OCI-LY1 (cell line): ENCODE results near the gene CHN1.

Experiments used
- H2AFZ ChIP-seq: fragments of 200-600 bp; sonication (generic), shearing (Covaris generic); 2 replicates; pipeline ENCODE4 v1.6.0; 2014; ENCODE audit warnings: antibody characterized with exemption, mild to moderate bottlenecking, low read length
- H3F3A ChIP-seq: fragments of 200-600 bp; sonication (generic), shearing (Covaris generic); 2 replicates; pipeline ENCODE4 v1.6.0; 2014; ENCODE audit warnings: mild to moderate bottlenecking, antibody characterized with exemption, low read length, moderate library complexity; ENCODE audit not compliant: insufficient read depth
- H3K27ac ChIP-seq: fragments of 200-600 bp; sonication (generic); 2 replicates; pipeline ENCODE4 v1.5.1; 2014; ENCODE audit warnings: low read length, mixed run types, mild to moderate bottlenecking, low read depth; ENCODE audit not compliant: poor library complexity, severe bottlenecking
- H3K27me3 ChIP-seq: fragments of 200-600 bp; sonication (generic); 2 replicates; pipeline ENCODE4 v1.6.0; 2014; ENCODE audit warnings: antibody characterized with exemption, mild to moderate bottlenecking, low read length, moderate library complexity; ENCODE audit not compliant: insufficient read depth
- H3K36me3 ChIP-seq: fragments of 200-600 bp; sonication (generic); 2 replicates; pipeline ENCODE4 v1.6.1; 2014; ENCODE audit warnings: mild to moderate bottlenecking, antibody characterized with exemption, low read length, moderate library complexity, mixed read lengths; ENCODE audit not compliant: insufficient read depth
- H3K4me1 ChIP-seq: fragments of 200-600 bp; sonication (generic); 2 replicates; pipeline ENCODE4 v1.5.1; 2014; ENCODE audit warnings: mild to moderate bottlenecking, low read length, moderate library complexity; ENCODE audit not compliant: insufficient read depth, severe bottlenecking
- H3K4me2 ChIP-seq: fragments of 200-600 bp; sonication (generic), shearing (Covaris generic); 2 replicates; pipeline ENCODE4 v1.6.1; 2014; ENCODE audit warnings: low read length
- H3K4me3 ChIP-seq: fragments of 200-600 bp; sonication (generic); 2 replicates; pipeline ENCODE4 v1.5.1; 2014; ENCODE audit warnings: low read length, low read depth, mild to moderate bottlenecking, mixed read lengths; ENCODE audit not compliant: poor library complexity, severe bottlenecking
- H3K79me2 ChIP-seq: fragments of 200-600 bp; shearing (Covaris generic); 2 replicates; pipeline ENCODE4 v1.6.1; 2016; ENCODE audit warnings: mixed run types, low read length, mixed read lengths; ENCODE audit not compliant: insufficient read depth
- H3K9ac ChIP-seq: fragments of 200-600 bp; sonication (generic), shearing (Covaris generic); 2 replicates; pipeline ENCODE4 v1.6.1; 2014; ENCODE audit warnings: mild to moderate bottlenecking, low read length, mixed read lengths
- H3K9me2 ChIP-seq: fragments of 200-600 bp; sonication (generic), shearing (Covaris generic); 2 replicates; pipeline ENCODE4 v1.6.1; 2014; ENCODE audit warnings: low read depth, mild to moderate bottlenecking, low read length, mixed read lengths
- H3K9me3 ChIP-seq: fragments of 200-600 bp; shearing (Covaris generic); 2 replicates; pipeline ENCODE4 v1.6.1; 2014; ENCODE audit warnings: low read length, mixed read lengths
- H4K20me1 ChIP-seq: fragments of 200-600 bp; sonication (generic), shearing (Covaris generic); 2 replicates; pipeline ENCODE4 v1.6.0; 2016; ENCODE audit warnings: mild to moderate bottlenecking, low read length; ENCODE audit not compliant: insufficient read depth
- EZH2 ChIP-seq: fragments of 200-600 bp; sonication (generic), shearing (Covaris generic); IDR thresholded peaks from 2 replicates; pipeline ENCODE4 v1.8.0; 2017; ENCODE audit warnings: borderline replicate concordance, mixed run types, mild to moderate bottlenecking, antibody characterized with exemption, low read length, moderate library complexity, mixed read lengths
- TF ChIP-seq, protein P1 (sequence below): fragments of 200-600 bp; sonication (generic), shearing (Covaris generic); IDR thresholded peaks from 2 replicates; pipeline ENCODE4 v1.5.1; 2017; ENCODE audit warnings: mild to moderate bottlenecking, antibody characterized with exemption, low read length, moderate library complexity, mixed read lengths

The CHN1 gene

DNA sequence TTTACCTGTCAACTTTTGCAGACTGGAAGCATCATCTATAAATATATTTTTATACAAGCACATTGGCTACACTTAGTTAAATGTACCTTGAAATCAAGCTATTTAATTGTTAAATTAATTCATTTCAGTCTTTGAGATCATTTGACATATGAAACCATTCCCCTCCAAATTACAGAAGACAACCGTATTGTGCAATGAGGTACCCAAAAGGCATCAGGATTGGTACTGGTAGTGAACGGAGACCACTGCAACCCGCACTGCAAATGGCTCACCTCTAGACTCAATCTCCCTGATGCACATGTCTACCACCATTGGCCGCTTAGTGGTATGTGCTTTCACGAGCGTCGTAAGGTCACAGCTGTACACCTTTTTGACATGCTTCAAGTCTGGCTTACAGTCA lies 193.1 kb downstream of the CHN1 start:
- Histone ChIP-seq H3K4me2 (no peak overlapping the region), H2AFZ (no peak overlapping the region), H3K4me1 (no peaks in the 10 kb centered on the region)

DNA sequence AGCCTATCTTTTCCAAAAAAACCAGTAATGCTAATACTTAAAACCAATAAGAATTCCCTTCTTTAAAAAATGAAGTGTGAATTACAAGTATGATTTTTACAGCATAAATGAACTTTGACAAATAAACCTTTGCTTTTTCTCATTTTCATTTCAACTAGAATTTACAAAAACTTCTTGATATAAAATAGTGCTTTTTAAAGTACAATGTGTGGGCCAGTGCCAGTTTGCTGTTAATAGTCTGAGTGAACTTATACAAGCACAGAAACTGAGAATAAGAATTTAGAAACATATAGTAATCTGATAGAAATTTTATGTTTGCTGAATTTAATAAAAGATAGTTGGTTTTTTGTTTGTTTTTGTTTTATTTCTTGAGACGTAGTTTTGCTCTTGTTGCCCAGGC lies 197.2 kb downstream of the CHN1 start:
- H3K36me3 ChIP-seq, result no peaks in the 10 kb centered on the region
- H3K79me2 ChIP-seq, result no peaks in the 10 kb centered on the region
- no peak for TF ChIP-seq EZH2
- TF ChIP-seq, protein P1, sequence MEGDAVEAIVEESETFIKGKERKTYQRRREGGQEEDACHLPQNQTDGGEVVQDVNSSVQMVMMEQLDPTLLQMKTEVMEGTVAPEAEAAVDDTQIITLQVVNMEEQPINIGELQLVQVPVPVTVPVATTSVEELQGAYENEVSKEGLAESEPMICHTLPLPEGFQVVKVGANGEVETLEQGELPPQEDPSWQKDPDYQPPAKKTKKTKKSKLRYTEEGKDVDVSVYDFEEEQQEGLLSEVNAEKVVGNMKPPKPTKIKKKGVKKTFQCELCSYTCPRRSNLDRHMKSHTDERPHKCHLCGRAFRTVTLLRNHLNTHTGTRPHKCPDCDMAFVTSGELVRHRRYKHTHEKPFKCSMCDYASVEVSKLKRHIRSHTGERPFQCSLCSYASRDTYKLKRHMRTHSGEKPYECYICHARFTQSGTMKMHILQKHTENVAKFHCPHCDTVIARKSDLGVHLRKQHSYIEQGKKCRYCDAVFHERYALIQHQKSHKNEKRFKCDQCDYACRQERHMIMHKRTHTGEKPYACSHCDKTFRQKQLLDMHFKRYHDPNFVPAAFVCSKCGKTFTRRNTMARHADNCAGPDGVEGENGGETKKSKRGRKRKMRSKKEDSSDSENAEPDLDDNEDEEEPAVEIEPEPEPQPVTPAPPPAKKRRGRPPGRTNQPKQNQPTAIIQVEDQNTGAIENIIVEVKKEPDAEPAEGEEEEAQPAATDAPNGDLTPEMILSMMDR, result no peak
- H4K20me1 ChIP-seq, result no peaks in the 10 kb centered on the region
- no peak overlapping the region for H3K9ac ChIP-seq
- H3K9me3 ChIP-seq, result no peaks in the 10 kb centered on the region
- no peak overlapping the region for H3K4me3 ChIP-seq
- no peaks in the 10 kb centered on the region for H3K9me2 ChIP-seq
- no peaks in the 10 kb centered on the region; the same call in 1 of the 2 replicates for H3K27me3 ChIP-seq
- no peaks in the 10 kb centered on the region for H3K4me1 ChIP-seq
- no peak overlapping the region for H3K4me2 ChIP-seq
- no peak overlapping the region for H2AFZ ChIP-seq
- H3F3A ChIP-seq, result no peaks in the 10 kb centered on the region
- no peak overlapping the region for H3K27ac ChIP-seq

More for the DNA sequence above, 193.1 kb downstream of the CHN1 start:
- no peak overlapping the region for H3K27ac ChIP-seq
- H3K36me3 ChIP-seq, result no peaks in the 10 kb centered on the region
- H3K9me3 ChIP-seq, result no peaks in the 10 kb centered on the region
- no peaks in the 10 kb centered on the region for H3K27me3 ChIP-seq
- no peaks in the 10 kb centered on the region for H4K20me1 ChIP-seq
- TF ChIP-seq EZH2, result no peak
- TF ChIP-seq, protein P1, result no peak
- no peaks in the 10 kb centered on the region for H3K9me2 ChIP-seq
- H3K79me2 ChIP-seq, result no peaks in the 10 kb centered on the region
- H3K4me3 ChIP-seq, result no peak overlapping the region
- H3F3A ChIP-seq, result no peaks in the 10 kb centered on the region
- H3K9ac ChIP-seq, result no peak overlapping the region

GRCh38 chr2:174805803-174806202 lies 199.4 kb downstream of the CHN1 start:
- no peak overlapping the region for H2AFZ ChIP-seq
- no peak overlapping the region for H3K4me2 ChIP-seq
- H3K79me2 ChIP-seq, result no peaks in the 10 kb centered on the region
- TF ChIP-seq, protein P1, result no peak
- no peak for TF ChIP-seq EZH2
- H3F3A ChIP-seq, result no peaks in the 10 kb centered on the region
- no peaks in the 10 kb centered on the region for H3K9me2 ChIP-seq
- H3K4me1 ChIP-seq, result no peaks in the 10 kb centered on the region
- H3K9me3 ChIP-seq, result no peaks in the 10 kb centered on the region
- H3K27me3 ChIP-seq, result no peaks in the 10 kb centered on the region; the same call in 1 of the 2 replicates
- no peaks in the 10 kb centered on the region for H3K36me3 ChIP-seq
- no peak overlapping the region for H3K27ac ChIP-seq
- H3K9ac ChIP-seq, result no peak overlapping the region
- H4K20me1 ChIP-seq, result no peaks in the 10 kb centered on the region
- no peak overlapping the region for H3K4me3 ChIP-seq
